SHP77 (cell line): ENCODE measurements around the gene TCEAL1.
A peak's percentile ranks its signal among the peaks of the same experiment; 100 is the strongest.
"Not testable (repeated sequence)": the region's sequence is repeated elsewhere in the genome, so short reads cannot be mapped to it uniquely, and the experiment has no call there.

Source experiments
- DNase-seq, 2 experiments: peaks; one replicate each; lab custom pipeline; 2025; lab: John Stamatoyannopoulos, UW

Gene TCEAL1

DNA sequence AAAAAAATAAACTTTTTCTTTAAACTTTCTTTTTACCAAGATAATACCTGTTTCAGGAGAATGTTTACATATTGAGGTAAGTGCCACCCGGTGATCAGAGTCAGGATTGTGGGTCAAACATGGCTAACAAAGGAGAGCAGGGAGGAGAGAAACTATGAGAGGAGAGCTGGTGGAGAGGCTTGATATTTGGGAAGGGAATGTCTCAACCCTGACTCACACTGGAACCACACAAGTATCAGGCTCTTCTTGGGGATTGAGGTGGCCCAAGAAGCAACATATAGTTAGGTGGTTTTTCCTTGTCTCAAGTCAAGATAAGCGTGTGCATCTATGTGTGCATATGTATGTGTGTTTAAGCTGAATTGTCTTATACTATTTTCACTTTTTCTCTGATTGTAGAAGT, 6.7 kb downstream of the TCEAL1 start:
- no peak for DNase-seq

DNA sequence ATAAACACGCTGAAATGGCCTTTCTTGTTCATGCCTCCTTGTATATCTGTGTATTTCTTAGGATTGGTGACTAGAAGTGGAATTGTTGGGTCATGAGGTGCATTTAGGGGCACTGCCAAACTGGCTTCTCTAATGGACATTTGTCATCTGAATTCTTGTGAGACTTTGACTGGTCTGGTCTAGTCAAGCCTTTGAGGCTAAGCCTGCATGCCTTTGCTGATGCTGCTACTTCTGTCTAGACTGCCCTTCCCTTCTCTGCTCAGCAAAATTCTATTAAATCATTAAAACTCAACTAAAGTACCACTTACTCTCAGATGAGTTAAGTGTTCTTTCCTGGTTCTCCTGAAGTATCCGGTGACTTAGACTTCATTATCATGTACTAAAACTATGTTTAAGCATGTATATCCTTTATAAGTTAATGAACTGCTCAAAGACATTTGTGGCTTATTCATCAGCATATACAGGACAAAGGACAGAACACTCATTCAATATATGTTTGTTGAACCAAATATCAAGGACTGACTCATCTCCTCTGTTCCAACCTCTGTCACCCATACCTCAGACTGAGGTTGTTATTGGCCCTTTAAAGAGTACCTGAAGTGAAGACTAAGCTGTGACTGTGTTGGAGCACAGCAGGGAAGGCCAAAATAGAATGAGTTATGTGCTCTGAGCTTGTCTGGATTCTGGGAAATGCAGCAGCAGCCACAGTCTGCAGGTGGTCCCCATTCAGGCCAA, 9.0 kb downstream of the TCEAL1 start:
- DNase-seq = no peak

DNA sequence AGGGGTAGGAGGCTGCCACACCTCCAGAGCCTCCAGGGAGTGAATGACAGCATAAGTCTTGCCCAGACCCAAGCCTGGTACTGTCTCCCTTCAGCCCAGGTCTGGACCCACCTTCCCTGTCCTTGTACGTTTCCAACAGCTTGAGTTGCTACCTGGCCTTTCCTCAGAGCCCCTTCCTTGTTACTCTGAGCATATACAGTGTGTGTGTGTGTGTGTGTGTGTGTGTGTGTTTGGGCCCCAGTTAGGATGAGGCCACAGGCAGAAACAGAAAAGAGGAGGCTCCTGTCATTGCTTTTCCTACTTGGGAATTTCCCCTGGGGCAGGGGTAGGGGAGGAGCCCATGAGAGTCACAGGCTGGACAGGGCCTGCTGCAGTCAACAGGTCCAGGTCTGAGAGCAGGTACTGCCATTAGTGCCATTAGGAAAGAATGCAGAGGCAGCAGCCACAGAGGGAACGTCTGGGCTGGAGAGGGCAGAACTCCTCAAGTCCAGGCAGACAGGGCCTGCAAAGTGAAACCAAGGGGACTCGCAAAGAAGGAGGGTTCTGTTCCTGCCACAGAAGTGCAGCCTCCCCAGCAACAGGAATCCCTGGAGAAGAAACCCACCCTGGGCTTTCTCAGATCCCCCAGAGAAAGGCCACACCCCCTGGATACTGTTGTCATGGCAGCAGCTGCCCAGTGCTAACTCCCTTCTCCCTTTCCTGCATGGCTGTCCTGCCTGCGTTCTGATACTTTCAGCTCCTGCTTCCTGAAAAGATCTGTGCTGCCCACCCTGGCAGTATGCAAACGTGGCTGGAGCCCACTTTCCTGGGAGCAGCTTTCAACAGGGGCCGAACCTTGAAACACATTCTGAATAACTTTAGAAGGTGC, 9.9 kb downstream of the TCEAL1 start:
- peak in 1 of 2 experiments; percentile 2 for DNase-seq

DNA sequence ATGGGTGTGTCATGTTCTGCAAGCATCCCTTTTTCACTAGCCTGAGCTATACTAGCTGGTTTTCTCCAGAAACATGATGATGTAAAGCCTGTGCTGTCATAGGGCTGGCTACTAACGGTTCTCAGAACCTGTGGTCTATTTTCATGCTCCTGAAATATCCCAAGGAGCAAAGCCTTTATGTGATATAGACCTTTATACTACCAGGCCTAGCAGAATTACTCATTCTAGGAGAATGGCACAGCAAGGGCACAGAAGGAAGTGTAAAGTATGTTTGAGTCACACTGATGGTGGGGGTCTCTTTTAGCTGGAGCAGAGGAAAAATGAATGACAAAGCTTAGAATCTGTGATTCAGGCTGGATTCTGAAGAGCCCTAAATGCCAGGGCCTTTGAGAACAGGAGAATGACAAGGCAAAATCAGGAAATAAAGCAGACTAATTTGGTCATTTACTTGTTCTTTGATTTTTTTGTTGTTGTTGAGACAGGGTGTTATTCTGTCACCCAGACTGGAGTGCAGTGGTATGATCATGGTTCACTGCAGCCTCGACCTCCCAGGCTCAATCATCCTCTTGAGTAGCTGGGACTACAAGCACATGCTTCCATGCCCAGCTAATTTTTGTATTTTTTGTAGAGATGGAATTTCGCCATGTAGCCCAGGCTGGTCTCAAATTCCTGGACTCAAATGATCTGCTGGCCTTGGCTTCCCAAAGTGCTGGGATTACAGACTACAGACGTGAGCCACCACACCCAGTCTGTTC, 11.8 kb downstream of the TCEAL1 start:
- DNase-seq = no peak

DNA sequence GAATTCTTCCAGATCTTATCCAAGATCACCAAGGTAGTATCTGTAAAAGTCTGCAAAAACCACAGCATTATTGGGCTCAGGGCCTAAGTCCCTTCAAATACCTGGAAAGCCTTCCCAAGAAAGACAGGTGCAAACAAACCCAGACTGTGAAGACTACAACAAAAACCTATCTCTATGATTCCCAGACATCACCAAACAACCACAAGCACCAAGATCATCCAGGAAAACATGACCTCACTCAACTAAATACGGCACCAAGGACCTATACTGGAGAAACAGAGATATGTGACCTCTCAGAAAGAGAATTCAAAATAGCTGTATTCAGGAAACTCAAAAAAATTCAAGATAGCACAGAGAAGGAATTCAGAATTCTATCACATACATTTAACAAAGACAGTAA, 15.3 kb downstream of the TCEAL1 start:
- DNase-seq = no peak

DNA sequence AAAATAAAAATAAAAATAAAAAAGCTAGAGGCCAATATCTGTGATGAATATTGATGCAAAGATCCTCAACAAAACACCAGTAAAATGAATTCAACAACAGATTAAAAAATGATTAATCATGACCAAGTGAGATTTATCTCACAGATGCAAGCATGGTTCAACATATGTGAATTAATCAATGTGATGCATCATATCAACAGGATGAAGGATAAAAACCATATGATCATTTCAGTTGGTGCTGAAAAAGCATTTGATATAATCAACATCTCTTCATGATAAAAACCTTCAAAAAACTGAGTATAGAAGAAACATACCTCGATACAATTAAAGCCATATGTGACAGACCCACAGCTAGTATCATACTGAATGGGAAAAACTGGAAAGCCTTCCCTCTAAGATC, 18.9 kb downstream of the TCEAL1 start:
- DNase-seq = no peak

DNA sequence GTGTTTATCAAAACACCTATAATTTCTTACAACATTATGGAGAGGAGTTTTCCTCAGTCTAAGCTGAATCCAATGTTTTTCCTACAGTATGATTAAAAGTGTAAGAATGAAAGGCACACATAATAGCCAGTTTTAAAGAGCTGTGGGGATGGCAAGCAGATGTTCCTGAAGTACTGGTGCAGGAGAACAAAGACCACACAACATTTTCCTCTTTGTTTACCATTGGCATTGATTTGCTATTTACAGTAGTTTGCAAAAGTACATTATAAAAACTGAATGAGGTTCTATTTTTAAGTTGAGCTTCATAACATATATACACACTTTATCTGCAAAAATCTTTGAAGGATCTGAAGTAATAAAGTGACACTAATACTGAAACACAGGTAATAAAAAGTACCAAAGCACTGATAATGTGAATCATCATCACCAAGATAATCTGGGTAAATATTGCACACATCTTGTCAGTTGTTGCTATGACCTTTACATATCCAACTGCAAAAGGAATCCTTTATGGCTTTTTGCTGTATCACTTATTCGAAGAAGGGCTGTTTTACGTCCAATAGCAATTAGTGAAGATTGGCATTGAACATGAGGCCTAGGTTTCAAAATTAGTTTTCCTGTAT, 22.5 kb downstream of the TCEAL1 start:
- no peak for DNase-seq

DNA sequence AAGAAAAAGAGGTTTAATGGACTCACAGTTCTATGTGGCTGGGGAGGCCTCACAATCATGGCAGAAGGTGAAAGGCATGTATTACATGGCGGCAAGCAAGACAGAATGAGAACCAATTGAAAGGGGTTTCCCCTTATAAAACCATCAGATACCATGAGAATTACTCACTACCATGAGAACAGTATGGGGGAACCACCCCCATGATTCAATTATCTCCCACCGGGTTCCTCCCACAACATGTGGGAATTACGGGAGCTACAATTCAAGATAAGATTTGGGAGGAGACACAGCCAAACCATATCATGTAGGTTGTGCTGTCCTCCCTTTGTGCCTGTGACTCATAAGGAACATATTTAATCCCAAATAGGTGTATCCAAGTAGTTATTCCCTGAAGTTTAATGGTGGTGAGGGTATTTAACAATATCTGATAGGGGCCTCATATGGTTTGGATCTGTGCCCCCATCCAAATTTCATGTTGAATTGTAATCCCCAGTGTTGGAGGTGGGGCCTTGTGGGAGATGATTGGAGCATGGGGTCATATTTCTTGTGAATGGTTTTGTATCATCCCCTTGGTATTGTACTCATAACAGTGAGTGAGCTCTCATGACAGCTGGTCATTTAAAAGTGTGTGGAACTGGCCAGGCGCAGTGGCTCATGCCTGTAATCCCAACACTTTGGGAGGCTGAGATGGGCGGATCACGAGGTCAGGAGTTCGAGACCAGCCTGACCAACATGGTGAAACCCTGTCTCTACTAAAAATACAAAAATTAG, 26.6 kb downstream of the TCEAL1 start:
- not testable (repeated sequence) for DNase-seq

DNA sequence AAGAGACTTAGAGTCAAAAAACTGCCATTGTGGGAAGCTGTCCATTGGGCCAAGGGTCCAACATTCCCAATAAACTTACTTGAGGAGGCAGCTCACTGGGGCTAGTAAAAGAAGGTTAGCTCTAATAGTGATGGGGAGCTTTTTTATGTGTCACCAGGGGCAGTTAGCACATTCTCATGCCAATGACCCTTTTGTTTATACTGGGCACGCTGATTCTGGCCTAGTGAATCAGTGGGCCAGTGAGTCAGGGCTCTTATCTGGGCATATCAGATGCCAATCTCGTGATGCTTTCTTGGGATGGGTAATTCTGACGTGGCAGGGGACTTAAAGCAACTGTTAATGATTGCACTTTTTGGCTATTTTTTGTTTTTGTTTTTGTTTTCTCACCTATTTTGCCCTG, 27.8 kb downstream of the TCEAL1 start:
- no peak for DNase-seq

DNA sequence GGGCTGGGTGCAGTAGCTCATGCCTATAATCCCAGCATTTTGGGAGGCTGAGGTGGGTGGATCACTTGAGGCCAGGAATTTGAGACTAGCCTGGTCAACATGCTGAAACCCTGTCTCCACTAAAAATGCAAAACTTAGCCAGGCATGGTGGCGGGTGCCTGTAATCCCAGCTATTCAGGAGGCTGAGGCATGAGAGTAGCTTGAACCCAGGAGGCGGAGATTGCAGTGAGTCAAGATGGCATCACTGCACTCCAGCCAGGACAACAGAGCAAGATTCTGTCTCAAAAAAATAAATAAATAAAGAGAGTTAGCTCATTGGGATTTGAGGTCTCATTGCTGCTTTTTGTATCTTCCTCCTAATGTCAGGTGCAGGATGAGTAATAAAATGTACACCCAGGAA, 28.3 kb downstream of the TCEAL1 start:
- not testable (repeated sequence) for DNase-seq

DNA sequence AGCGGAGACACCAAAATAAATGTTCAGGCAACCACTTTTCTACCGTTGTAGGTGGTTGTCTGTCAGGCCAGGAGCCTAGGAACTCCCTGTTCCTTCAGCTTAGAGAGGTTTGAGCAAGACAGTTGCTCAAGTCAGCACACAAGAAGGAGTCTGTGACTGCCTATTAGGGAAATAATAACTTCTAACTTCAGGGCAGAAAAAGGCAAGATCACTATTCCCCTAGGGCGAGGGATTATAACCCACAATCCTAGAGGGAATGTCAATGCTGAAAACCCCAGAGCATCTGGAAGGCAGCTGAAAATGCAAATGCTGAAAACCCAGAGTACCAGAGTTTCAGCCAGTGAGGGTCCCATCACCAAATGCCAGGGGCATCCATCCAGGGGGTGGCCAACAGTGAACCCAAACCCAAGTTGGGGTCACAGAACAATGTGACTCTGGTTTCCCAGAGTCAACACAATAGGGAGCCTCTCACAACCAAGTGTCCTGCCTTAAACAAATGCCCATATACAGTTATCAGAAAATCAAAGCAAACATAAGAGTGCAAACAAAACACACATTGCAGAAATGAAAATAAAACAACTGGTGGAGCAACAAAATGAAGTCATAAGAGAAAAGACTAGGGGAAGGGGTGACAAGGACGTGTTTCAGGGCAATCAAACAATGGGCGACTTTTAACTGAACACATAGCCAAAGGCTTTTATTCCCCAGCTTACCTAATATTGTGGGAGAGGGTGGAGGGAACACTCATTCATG, 30.1 kb downstream of the TCEAL1 start:
- no peak for DNase-seq

DNA sequence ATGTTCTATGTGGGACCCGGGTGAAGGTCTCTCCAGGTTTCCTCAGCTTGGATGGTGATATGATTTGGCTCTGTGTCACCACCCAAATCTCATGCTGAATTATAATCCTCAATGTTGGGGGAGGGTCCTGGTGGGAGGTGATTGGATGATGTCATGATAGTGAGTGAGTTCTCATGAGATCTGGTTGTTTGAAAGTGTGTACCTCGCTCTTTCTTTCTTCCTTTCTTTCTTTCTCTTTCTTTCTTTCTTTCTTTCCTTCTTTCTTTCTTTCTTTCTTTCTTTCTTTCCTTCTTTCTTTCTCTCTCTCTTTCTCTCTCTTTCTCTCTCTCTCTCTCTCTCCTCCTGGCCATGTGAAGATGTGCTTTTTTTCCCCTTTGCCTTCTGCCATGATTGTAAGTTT, 30.7 kb downstream of the TCEAL1 start:
- DNase-seq = not testable (repeated sequence)

DNA sequence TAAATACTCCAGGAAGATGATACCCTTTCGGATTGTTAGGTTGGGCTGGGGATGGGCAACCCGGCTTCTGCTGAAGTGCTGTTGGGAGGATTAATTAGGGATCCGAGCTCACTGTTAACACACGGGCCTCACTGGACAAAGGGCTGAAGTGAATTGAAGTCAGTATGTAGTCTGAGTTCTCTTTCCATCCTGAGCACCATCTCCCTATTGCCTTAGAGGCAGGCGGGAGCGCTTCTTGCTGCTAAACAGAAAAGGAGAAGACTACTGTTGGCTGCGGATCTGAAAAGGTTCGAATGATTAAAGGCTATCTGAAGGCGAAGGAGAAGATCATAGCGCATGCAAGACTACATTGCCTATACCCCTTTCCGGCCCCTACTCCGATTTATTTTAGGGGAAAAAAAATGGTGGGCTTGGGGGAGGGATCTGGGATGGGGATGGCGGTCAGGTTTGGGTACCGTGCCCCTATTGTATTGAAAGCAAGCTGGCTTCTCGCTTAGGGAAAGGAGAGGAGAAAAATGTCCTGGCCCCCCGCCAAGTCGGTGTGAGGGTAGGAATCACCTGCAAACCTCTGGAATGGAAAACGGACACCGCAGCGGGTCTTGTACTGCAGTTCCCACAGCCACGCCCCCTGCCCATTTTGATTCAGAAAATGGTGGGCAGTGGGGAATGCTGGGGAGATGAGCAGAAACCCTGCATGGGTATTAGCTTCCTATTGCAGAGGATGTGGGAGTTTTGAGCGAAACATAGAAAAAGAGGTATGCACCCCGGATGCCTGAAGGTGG, 35.4 kb downstream of the TCEAL1 start:
- DNase-seq = no peak

DNA sequence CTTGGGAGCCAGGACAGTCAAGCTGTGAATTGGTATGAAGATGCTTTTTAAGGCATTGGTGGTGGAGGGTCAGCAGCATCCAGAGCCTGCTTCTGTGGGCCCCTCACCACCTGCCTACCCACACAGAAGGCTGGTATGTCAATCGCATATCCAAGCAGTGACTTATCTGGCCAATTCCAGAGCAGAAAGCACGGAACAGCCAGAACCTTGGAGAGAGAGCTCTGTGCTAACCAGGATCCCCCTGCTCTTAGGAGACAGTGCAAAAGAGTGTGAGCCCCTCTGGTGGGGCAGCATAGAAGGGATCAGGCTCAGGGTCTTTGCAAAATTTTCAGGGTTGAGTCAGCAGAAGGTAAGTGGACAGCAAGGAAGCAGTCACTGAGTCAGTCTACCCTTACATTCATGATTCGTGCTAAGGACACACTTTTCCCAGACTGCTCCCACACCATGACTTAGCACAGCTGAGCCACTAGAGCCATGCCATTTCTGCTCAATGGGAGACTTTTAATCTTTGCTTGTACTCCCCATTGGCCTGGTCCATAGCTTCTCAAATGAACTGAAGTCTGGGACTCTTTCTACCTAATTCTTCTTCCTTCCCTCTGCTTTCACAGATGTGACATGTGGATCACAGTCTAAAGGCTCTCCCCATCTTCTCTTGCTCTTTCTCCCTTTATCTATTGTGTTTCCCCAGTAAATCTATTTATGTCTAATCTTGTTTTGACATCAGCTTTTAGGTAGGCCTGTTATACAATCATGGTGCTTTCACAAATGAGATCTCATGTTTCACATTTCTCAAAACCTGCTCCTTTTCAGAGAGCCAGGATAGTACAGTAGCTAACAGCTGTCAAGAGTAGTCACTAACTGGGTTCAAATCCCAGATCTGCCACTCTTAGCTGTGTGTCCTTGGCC, 37.7 kb downstream of the TCEAL1 start:
- DNase-seq = no peak

DNA sequence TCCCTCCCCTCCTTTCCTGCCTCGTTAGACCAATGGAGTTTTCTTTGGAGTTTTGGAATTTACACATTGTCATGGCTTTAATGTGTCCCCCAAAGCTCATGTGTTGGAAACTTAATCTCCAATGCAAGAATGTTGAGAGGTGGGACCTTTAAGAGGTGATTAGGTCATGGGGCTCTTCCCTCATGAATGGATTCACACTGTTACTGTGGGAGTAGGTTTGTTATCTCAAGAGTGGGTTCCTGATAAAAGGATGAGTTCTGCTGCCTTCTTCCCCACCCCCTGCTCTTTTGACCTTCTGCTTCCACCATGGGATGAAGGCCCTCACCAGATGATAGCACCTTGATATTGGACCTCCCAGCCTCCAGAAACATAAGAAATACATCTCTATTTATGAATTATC, 41.0 kb downstream of the TCEAL1 start:
- no peak for DNase-seq

DNA sequence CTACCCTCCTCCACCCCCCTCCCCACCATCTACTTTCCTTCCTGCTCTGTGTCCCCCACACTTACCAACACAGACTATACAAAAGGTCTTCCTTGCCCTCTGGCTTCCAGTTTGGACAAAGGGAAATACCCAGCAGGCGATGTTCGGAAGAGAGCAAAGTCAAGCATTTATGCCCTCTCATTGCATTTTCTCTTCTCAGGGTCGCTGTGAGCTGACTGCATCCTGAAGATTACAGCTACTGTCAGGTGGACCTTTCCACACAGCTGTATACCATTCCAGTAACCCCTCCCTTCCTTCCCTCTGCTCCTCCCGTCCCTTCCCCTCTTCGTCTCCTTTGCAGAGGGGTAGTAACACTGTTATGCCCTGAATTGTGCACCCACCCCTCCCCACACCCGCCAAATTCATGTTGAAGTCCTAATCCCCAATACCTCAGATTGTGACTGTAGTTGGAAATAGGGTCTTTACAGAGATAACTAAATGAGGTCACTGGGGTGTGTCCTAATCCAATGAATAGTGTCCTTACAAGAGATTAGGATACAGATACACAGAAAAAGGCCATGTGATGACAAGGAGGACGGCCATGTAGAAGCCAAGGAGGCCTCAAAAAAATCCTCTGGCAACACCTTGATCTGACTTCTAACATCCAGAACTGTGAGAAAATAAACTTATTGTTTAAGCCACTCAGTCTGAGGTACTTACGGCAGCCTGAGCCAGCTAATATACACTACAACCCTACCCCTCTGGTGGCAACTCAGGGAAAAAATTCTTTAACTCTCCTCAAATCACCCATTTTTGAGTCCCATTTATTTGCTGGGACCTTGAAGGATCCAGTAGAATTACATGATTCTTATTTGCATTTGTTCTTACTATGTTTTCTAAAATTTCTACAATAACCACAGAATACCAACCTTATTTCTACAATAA, 46.0 kb downstream of the TCEAL1 start:
- DNase-seq = no peak

DNA sequence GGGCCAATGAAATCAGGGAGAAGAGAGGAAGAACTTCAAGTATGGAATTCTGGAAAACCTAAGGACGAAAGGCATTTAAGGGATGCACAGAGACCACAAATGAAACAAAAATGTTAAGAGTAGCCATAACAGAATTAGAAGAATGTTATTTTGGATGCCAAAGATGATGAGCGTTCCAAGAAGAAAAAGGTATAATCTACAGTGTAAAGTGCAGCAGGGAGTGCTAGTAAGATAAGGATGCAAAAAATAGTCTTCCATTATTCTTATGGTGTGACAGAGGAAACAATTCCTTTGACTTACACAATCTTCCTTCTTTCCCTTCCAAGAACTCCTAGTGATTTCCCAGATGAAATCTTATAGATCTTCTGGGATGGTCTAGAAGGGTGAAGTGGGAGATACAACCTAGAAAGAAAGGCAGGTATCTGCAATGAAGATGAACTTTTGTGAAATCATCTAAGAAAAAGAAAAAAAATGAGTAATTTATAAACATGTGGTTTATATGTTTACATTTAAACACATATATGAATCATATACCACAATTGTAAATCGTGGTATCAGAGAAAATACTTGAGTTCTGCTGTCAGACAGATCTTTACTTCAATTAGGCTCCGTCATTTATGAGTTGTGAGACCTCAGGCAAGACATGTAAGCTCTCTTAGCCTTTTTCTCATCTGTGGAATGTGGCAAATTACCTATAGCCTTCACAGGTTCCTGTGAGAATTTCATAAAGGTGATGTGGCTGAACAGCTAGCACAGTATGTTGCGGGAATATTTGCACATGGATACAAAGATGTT, 49.6 kb downstream of the TCEAL1 start:
- no peak for DNase-seq
